Measurements from ENCODE around the gene CCT8. TPM values are rescaled to one million over a fixed set of nuclear protein-coding genes. Genes with fewer than 3 reads are reported as not detected.

Gene CCT8
- polyA plus RNA-seq, 1 donor from 2014 or later, result 249 TPM

DNA sequence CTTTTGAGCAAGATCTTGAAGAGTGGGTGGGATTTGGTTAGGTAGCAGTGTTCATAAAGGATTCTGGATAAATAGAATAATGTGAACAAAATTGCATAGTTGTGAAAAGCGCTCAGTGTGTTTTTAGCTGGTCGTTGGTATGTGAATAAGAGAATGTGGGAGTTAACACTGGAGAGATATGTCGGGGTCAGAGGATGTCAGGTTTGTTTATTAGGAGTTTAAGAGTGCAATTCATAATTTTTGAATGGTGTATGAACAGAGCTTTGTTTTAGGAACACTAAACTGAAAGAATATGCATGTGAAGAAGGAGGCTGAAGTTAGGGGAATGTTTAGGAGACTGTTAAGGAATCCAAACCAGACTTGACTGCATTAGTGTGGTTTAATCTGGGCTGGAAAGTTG, 39.6 kb downstream of the CCT8 start:
- no peak overlapping the region for H3K4me2 ChIP-seq (ENCODE audit: low read length)
- H3F3A ChIP-seq (ENCODE audit: insufficient read depth, low read length, poor library complexity, severe bottlenecking), result no peaks in the 10 kb centered on the region
- no peak for TF ChIP-seq SMC3 (conservative IDR thresholded peaks at IDR 0.05; ENCODE audit: poor library complexity)
- TF ChIP-seq EP300 (conservative IDR thresholded peaks at IDR 0.05; ENCODE audit: poor library complexity, severe bottlenecking), result no peak
- no peak for TF ChIP-seq RAD21 (conservative IDR thresholded peaks at IDR 0.05)
- TF ChIP-seq REST (IDR thresholded peaks at IDR 0.05; ENCODE audit: borderline replicate concordance), result no peak
- TF ChIP-seq EZH2 (IDR thresholded peaks at IDR 0.05; ENCODE audit: borderline replicate concordance, insufficient read depth, low read length, poor library complexity, severe bottlenecking), result no peak
- no peak for TF ChIP-seq POLR2AphosphoS5 (IDR thresholded peaks at IDR 0.05)
- no peak for TF ChIP-seq TAF1 (IDR thresholded peaks at IDR 0.05; ENCODE audit: low read depth)
- no peak for TF ChIP-seq MXI1 (conservative IDR thresholded peaks at IDR 0.05; ENCODE audit: poor library complexity, severe bottlenecking)
- TF ChIP-seq, protein P1, sequence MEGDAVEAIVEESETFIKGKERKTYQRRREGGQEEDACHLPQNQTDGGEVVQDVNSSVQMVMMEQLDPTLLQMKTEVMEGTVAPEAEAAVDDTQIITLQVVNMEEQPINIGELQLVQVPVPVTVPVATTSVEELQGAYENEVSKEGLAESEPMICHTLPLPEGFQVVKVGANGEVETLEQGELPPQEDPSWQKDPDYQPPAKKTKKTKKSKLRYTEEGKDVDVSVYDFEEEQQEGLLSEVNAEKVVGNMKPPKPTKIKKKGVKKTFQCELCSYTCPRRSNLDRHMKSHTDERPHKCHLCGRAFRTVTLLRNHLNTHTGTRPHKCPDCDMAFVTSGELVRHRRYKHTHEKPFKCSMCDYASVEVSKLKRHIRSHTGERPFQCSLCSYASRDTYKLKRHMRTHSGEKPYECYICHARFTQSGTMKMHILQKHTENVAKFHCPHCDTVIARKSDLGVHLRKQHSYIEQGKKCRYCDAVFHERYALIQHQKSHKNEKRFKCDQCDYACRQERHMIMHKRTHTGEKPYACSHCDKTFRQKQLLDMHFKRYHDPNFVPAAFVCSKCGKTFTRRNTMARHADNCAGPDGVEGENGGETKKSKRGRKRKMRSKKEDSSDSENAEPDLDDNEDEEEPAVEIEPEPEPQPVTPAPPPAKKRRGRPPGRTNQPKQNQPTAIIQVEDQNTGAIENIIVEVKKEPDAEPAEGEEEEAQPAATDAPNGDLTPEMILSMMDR (IDR thresholded peaks at IDR 0.05; ENCODE audit: poor library complexity, severe bottlenecking), result no peak
- no peak overlapping the region for H3K27ac ChIP-seq (ENCODE audit: low read length)
- no peaks in the 10 kb centered on the region for H3K27me3 ChIP-seq (ENCODE audit: insufficient read depth, low read depth, low read length)
- H3K4me3 ChIP-seq (ENCODE audit: low read length), result no peak overlapping the region
- no peaks in the 10 kb centered on the region for H3K36me3 ChIP-seq (ENCODE audit: insufficient read depth, low read length)
- H2AFZ ChIP-seq (ENCODE audit: low read depth, low read length), result no peak overlapping the region
- no peaks in the 10 kb centered on the region for H3K9me3 ChIP-seq (ENCODE audit: low read length)
- H3K9ac ChIP-seq (ENCODE audit: low read length), result no peak overlapping the region
- H3K79me2 ChIP-seq (replicated peaks; ENCODE audit: insufficient read depth, low read length), result no peaks in the 10 kb centered on the region
- no peaks in the 10 kb centered on the region for H4K20me1 ChIP-seq (ENCODE audit: insufficient read depth)
- H3K9me2 ChIP-seq (ENCODE audit: insufficient read depth, low read length), result no peaks in the 10 kb centered on the region

GRCh38 chr21:29033301-29033700, 40.1 kb downstream of the CCT8 start:
- H3K36me3 ChIP-seq (ENCODE audit: insufficient read depth, low read length), result no peaks in the 10 kb centered on the region
- no peak overlapping the region for H3K9ac ChIP-seq (ENCODE audit: low read length)
- H3K79me2 ChIP-seq (replicated peaks; ENCODE audit: insufficient read depth, low read length), result no peaks in the 10 kb centered on the region
- no peak overlapping the region for H3K4me3 ChIP-seq (ENCODE audit: low read length)
- no peaks in the 10 kb centered on the region for H3K9me3 ChIP-seq (ENCODE audit: low read length)
- H3K27ac ChIP-seq (ENCODE audit: low read length), result no peak overlapping the region
- H2AFZ ChIP-seq (ENCODE audit: low read depth, low read length), result no peak overlapping the region
- H3K9me2 ChIP-seq (ENCODE audit: insufficient read depth, low read length), result no peaks in the 10 kb centered on the region
- TF ChIP-seq POLR2AphosphoS5 (IDR thresholded peaks at IDR 0.05) (no peak), TAF1 (IDR thresholded peaks at IDR 0.05; ENCODE audit: low read depth) (no peak), RAD21 (conservative IDR thresholded peaks at IDR 0.05) (no peak), EP300 (conservative IDR thresholded peaks at IDR 0.05; ENCODE audit: poor library complexity, severe bottlenecking) (no peak), REST (IDR thresholded peaks at IDR 0.05; ENCODE audit: borderline replicate concordance) (no peak), MXI1 (conservative IDR thresholded peaks at IDR 0.05; ENCODE audit: poor library complexity, severe bottlenecking) (no peak), SMC3 (conservative IDR thresholded peaks at IDR 0.05; ENCODE audit: poor library complexity) (no peak), EZH2 (IDR thresholded peaks at IDR 0.05; ENCODE audit: borderline replicate concordance, insufficient read depth, low read length, poor library complexity, severe bottlenecking) (no peak)
- TF ChIP-seq, protein P1 (IDR thresholded peaks at IDR 0.05; ENCODE audit: poor library complexity, severe bottlenecking), result no peak
- H3K4me2 ChIP-seq (ENCODE audit: low read length), result no peak overlapping the region
- H3K27me3 ChIP-seq (ENCODE audit: insufficient read depth, low read depth, low read length), result no peaks in the 10 kb centered on the region
- H3F3A ChIP-seq (ENCODE audit: insufficient read depth, low read length, poor library complexity, severe bottlenecking), result no peaks in the 10 kb centered on the region
- no peaks in the 10 kb centered on the region for H4K20me1 ChIP-seq (ENCODE audit: insufficient read depth)

Data from neural cell (in vitro differentiated cells).